Lower leg skin (tissue), 3 donors: ENCODE measurements around the gene CFAP97D1.

Experiments used
- CTCF ChIP-seq, 3 donors: fragments of 450-650 bp; IDR thresholded peaks; one replicate each; pipeline ENCODE4 v1.5.1; 2016; ENCODE audit warnings: antibody characterized with exemption in 3 of 3, mild to moderate bottlenecking in 3 of 3, moderate library complexity in 2 of 3
- POLR2A ChIP-seq, 2 donors: fragments of 450-650 bp; IDR thresholded peaks; one replicate each; pipeline ENCODE4 v1.6.1; 2016 to 2017; ENCODE audit warnings: antibody characterized with exemption in 2 of 2, mild to moderate bottlenecking in 1 of 2, moderate library complexity in 1 of 2

GRCh38 chr17:43791589-43791988 lies 11.4 kb downstream of the CFAP97D1 start:
- TF ChIP-seq CTCF (IDR thresholded peaks at IDR 0.05), result no peak
- no peak for TF ChIP-seq POLR2A (IDR thresholded peaks at IDR 0.05)
